Aorta (tissue), 5 donors: Measurements from ENCODE around the gene PKDCC. TPM values are rescaled to one million over a fixed set of nuclear protein-coding genes. Genes with fewer than 3 reads are reported as not detected.

ENCODE experiments used
- ATAC-seq: fragments of 200-7000 bp; cut with Tn5 transposase; one replicate; pipeline ENCODE4 v1.9.1; 2022; ENCODE audit warnings: moderate library complexity; ENCODE audit not compliant: low FRiP score
- DNase-seq, 2 donors: peaks; one replicate each; pipeline ENCODE4 v3.0.0-alpha.2; 2020
- H3K27ac ChIP-seq, 2 donors: one replicate each; pipeline ENCODE4 v1.5.1; 2013; ENCODE audit warnings: low read length in 2 of 2, mild to moderate bottlenecking in 2 of 2, moderate library complexity in 2 of 2, control low read depth in 1 of 2, inconsistent platforms in 1 of 2, low read depth in 1 of 2
- H3K27me3 ChIP-seq, 2 donors: one replicate each; pipeline ENCODE4 v1.6.1; 2013; ENCODE audit warnings: control low read depth in 1 of 2, low read length in 1 of 2, mild to moderate bottlenecking in 1 of 2, moderate library complexity in 1 of 2; ENCODE audit not compliant: insufficient read depth in 2 of 2, control insufficient read depth in 1 of 2
- H3K36me3 ChIP-seq, 2 donors: one replicate each; pipeline ENCODE4 v1.6.1; 2013; ENCODE audit warnings: control low read depth in 1 of 2, low read length in 1 of 2, mild to moderate bottlenecking in 1 of 2; ENCODE audit not compliant: insufficient read depth in 2 of 2, control insufficient read depth in 1 of 2
- H3K4me1 ChIP-seq, 2 donors: one replicate each; pipeline ENCODE4 v1.6.1; 2013; ENCODE audit warnings: low read length in 2 of 2, control low read depth in 1 of 2, mild to moderate bottlenecking in 1 of 2, moderate library complexity in 1 of 2; ENCODE audit not compliant: insufficient read depth in 2 of 2, control insufficient read depth in 1 of 2
- H3K4me3 ChIP-seq, 2 donors: one replicate each; pipeline ENCODE4 v1.5.1; 2013; ENCODE audit warnings: low read length in 2 of 2, control low read depth in 1 of 2, mild to moderate bottlenecking in 1 of 2
- H3K9me3 ChIP-seq: one replicate; pipeline ENCODE4 v1.6.1; 2013; ENCODE audit warnings: mild to moderate bottlenecking, low read length; ENCODE audit not compliant: control insufficient read depth
- WGBS, 2 donors: extraction: QIAGEN DNeasy Blood & Tissue Kit; methylation state at CpG; one replicate each; pipeline ENCODE4 v1.1.7; 2013; 5-methylcytosine and 5-hydroxymethylcytosine counted together
- intact Hi-C, 2 donors: fragments of 100-400 bp; cut with DNase I; formaldehyde crosslinking; loops; one replicate each; pipeline versions ENCODE4 v1.14.2 to v1.15.0; 2022
- polyA plus RNA-seq, 2 donors: library from polyadenylated mRNA; stranded (reverse); fragments of 200-250 nt; gene quantifications; one replicate each; pipeline ENCODE4 v1.2.3, GENCODE V29; 2013
- total RNA-seq, 2 donors: library from RNA; stranded (reverse); fragmentation: NEBNext Ultra II Directional; extraction: Animal tissue kit (Norgen Biotek cat#: 25700); gene quantifications; one replicate each; pipeline ENCODE4 v1.2.1, GENCODE V29; 2021
- donor health status: healthy with polysubstance abuse.
- donor health status: Bipolar disorder and iron deficiency.
- donor health status: DM: no; HTN: no; CAD: no.
- donor health status: DM: no; HTN: no; CAD: no.
- donor health status: DM: yes; HTN: yes; CAD: no.

The PKDCC gene
- total and polyA plus RNA-seq, 4 donors: 48.8 to 258 (median 165) TPM

GRCh38 chr2:42107249-42108042, 59.6 kb downstream of the PKDCC start:
- no peaks in the 10 kb centered on the region for H3K9me3 ChIP-seq
- no peaks in the 10 kb centered on the region for H3K27me3 ChIP-seq
- 95 to 98% methylated on average over 4 of the region's 4 CpGs for WGBS, 2 donors
- intact Hi-C loops: loop anchor here in 1 of 2 donors (10.0 kb wide), 1 partner anchor 57 kb away; the partner anchor contains the start of gene EML4
- ATAC-seq (no peak), DNase-seq (no peak)
- no peak overlapping the region for H3K4me3 ChIP-seq
- no peaks in the 10 kb centered on the region for H3K36me3 ChIP-seq
- H3K4me1 ChIP-seq: no peaks in the 10 kb centered on the region
- H3K27ac ChIP-seq: no peak overlapping the region

Other genes with a start within 250 kb of the PKDCC start
- gene EML4, start 121.3 kb downstream of the PKDCC start, total RNA-seq: 10 to 100 TPM; 41.9 to 51.9 TPM
- 10 to 100 TPM in 1 of 2 donors, 1 to 10 TPM in 1; 9.6 to 19.7 TPM for gene EML4, start 121.3 kb downstream of the PKDCC start, polyA plus RNA-seq